GM18511 (cell line): Measurements from ENCODE around the gene SPDYC.

Source experiments
- ATAC-seq: cut with Tn5 transposase; IDR thresholded peaks from one replicate; pipeline ENCODE4 v1.9.1; 2021; ENCODE audit warnings: mild to moderate bottlenecking, moderate library complexity; ENCODE audit not compliant: unreplicated experiment

SPDYC gene, protein sequence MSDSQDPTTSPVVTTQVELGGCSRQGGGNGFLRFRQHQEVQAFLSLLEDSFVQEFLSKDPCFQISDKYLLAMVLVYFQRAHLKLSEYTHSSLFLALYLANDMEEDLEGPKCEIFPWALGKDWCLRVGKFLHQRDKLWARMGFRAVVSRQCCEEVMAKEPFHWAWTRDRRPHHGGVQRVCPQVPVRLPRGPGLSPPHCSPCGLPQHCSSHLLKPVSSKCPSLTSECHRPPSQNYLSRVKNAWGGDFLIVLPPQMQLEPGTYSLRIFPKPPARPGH

DNA sequence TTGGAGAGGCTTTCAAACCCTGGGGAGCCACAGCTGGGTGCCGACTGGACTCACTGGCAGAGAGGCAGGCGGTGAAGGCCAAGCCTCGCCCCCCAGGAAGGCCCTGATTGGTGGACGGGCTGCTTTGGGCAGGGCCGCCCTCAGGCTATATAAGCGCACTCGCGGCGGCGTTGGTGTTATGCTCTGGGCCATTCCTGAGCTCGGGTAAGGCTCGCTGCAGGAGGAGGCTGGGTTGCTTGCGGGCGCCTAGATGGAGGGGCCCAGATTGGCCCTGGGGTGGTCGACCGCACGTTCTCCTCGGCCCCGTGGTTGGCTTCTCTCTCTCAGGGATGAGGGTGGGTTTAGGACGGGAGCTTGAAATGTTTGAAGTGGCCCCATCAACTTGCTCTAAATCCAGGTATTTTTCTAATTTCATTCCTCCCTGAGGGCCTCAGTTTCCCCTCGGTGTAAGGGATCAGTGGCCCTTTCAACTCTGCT is at the start of gene SPDYC:
Gene SPDYC (plus strand): TSS at position 176 of the 477 bp plus-strand sequence. CDS start 1,125 bp downstream, outside the sequence.
- no peak for ATAC-seq

- no peak for ATAC-seq
Observed at GRCh38 chr11:65120831-65121230, 49.2 kb upstream of the SPDYC start.

DNA sequence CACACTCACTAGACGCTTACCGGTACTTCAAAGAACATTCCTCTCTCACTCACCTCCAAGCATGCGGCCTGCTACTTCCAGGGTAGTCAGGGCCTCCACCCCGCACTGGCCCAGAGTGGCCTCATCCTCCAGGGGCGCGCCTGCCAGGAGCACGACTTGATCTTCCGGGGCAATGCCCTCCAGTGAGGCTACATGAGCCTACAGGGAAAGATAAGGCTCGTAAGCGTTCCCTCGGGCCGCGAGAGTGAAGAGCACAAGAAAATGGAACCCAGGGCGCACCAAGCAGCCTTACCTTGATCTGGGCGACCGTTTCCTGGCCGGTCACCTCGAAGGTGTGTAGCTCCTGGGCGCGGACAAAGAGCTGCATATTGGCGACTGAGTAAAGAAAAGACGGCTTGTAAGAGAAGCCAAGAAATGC is 48.6 kb upstream of the SPDYC start:
- no peak for ATAC-seq

DNA sequence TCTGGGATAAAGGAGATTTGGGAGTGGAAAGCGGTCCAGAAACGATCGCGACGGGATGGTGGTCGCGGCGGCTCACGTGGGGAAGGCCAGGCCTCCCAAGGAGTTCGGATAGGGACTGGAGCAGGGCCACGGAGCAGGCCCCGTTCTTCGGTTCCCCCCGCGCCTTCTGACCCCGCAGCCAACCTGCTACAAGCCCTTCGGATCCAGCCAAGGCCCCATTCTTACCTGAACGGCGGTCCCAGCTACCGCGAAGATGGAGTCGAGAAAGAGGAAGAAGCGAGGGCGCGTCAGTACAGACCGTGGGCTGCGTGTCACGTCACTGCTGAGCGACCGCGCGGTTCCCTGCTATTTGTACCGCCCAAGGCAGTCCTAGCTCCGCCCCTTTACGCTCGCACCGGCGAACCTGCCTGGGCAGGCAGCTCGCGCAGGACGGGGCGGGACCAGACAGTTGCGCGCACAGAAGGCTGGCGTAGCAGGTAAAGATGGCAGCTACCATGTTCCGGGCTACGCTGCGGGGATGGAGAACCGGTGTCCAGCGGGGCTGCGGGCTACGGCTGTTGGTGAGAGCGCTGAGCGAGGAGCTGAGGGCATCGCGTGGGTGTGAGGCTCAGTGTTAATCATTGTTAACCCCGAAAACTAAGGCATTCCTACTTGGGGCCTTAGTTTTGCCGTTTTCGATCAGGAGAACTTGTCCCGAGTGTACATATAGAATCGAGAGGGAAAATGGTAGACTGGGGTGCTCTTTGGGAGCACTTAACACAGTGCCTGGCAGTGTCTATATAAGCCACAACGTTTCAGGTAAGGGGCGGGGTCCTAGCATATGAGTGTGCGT is 48.0 kb upstream of the SPDYC start, which contains the start of the genes FAU and MRPL49:
Gene FAU (minus strand): TSS at position 270 of the 832 bp plus-strand sequence. CDS start 321 bp downstream, outside the sequence.
Gene MRPL49 (plus strand): TSS at position 457 of the 832 bp plus-strand sequence. CDS start 26 bp downstream, at position 483.
- peak; percentile 70 for ATAC-seq

- no peak for ATAC-seq
Observed at GRCh38 chr11:65124480-65125196, 45.4 kb upstream of the SPDYC start.

DNA sequence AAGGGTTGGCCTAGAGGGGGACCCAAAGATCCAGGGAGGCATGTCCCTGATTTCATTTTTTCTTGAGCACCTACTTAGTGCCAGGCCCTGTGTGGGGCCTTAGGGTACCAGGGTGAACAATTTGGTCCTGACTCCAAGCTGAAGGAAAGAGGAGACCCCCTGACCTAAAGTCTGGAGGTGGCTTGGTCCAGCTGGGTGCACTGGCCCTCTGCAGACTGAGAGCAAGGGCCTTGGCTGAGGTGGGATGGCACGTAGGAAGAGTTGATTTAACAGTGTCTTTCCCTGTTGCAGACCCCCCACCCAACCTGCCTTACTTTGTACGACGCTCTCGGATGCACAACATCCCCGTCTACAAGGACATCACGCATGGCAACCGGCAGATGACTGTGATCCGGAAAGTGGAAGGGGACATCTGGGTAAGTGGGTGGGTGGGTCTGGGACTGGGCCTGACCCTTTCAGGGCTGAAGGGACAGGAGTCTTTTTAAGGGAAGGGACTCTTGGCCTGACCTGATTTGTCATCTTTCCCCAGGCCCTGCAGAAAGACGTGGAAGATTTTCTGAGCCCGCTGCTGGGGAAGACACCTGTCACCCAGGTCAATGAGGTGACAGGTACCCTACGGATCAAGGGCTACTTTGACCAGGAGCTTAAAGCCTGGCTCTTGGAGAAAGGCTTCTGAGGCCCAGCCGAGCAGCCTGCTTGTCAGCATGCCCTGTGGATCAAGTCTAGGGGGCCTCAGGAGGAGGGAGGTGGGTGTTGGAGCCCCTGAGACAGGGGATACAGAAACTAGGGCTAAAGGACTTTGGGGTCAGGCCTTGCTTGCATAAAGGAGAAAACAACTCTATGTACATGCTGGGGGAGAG is 44.6 kb upstream of the SPDYC start:
- no peak for ATAC-seq

GRCh38 chr11:65126624-65127274 is 43.3 kb upstream of the SPDYC start:
- no peak for ATAC-seq

GRCh38 chr11:65127473-65128181 is 42.4 kb upstream of the SPDYC start:
- no peak for ATAC-seq

GRCh38 chr11:65128182-65129145 is 41.6 kb upstream of the SPDYC start:
- no peak for ATAC-seq

GRCh38 chr11:65129649-65130441 is 40.2 kb upstream of the SPDYC start:
- no peak for ATAC-seq

GRCh38 chr11:65130631-65131416 is 39.2 kb upstream of the SPDYC start:
- no peak for ATAC-seq

DNA sequence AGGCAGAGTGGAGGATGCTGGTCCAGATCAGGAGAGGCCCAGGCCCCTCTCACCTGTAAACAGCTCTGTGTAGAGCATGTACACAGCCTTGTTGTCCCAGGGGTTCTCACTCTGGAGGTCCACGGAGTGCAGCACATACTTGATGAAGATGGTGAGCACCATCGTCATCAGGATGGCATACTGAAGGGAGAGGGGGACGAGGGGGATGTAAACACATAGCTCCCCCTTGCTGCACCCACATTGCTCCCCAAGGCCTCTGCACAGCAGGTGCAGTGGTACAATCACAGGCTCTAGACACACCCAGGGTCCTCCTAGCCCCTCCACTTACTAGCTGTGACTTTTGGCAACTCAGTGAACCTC is 38.6 kb upstream of the SPDYC start:
- ATAC-seq, result no peak

- no peak for ATAC-seq
Observed at GRCh38 chr11:65131895-65132237, 38.2 kb upstream of the SPDYC start.

DNA sequence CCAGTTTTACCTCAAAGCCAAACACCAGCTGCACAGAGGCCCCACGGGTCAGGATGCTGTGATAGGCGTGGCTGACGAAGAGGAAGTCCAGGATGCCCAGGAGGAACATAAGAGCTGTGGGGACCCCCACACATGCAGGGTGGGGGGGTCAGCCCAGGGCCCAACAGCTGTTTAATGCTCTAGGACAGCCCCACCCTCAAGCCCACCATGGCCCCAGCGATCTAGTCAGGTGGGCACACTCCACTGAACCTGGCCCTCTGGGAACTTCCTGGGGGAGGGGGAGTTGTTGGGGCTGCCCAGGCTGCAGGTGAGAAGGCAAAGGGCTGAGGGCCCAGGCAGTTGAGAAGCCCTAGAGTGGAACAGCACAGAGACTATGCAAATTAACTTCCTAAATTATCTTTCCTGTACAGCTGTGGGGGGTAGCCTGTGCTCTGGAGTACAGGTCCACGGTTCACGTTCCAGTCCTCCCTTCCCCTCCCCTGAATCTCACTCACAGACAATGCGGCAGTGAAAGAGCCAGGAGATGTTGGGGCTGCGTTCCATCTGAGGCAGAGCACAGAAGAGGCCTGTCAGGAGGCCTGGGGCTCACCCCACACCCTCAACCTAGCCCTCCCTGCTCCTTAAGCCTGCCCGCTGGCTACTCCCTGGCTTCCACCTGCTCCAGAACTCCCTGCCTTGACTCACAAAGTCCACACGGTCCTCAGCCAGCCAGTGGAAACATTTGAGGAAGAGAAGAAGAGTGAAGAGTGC is 37.6 kb upstream of the SPDYC start:
- ATAC-seq, result peak; percentile 42

DNA sequence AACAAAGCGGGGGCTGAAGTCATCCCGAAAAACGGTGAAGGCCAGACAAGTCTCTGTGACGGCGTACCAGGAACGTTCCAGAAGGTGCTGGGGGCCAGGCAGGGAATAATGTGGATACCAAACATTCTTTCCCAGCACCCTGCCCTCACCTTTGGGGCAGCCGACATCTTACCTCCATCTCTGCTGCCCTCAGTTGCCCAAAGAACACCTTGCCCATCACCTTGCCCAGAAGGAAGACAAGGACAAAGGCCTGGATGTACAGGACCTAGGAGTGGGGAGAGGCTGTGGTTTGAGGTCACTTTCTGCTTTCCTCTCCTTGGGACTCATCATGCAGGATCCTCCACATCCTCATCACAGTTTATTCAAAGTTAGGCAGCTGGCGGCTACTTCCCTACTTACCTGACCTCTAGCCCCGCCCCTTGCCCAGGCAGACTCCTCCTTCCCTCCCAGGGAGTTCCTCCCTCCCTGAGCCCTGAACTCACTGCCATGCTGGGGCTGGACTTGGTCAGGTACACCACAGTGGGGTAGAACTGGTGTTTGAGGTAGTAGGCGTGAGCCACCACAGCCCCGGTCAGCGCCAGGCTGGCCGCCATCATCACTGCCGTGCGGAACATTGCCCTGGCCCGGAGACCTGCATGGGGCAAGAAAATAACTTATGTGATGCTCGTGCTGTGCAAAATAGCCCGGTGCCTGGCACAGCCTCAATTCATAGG is 36.9 kb upstream of the SPDYC start:
- no peak for ATAC-seq
